Activated CD8-positive, alpha-beta memory T cell treated with anti-CD3 and anti-CD28 coated beads, Interleukin-2, amount 50 U/mL, for 48 hours (primary cell): ENCODE results near the gene AKT1.

Experiments used
- DNase-seq: peaks from one replicate; pipeline ENCODE4 v3.0.0-alpha.2; 2020

Gene AKT1

DNA sequence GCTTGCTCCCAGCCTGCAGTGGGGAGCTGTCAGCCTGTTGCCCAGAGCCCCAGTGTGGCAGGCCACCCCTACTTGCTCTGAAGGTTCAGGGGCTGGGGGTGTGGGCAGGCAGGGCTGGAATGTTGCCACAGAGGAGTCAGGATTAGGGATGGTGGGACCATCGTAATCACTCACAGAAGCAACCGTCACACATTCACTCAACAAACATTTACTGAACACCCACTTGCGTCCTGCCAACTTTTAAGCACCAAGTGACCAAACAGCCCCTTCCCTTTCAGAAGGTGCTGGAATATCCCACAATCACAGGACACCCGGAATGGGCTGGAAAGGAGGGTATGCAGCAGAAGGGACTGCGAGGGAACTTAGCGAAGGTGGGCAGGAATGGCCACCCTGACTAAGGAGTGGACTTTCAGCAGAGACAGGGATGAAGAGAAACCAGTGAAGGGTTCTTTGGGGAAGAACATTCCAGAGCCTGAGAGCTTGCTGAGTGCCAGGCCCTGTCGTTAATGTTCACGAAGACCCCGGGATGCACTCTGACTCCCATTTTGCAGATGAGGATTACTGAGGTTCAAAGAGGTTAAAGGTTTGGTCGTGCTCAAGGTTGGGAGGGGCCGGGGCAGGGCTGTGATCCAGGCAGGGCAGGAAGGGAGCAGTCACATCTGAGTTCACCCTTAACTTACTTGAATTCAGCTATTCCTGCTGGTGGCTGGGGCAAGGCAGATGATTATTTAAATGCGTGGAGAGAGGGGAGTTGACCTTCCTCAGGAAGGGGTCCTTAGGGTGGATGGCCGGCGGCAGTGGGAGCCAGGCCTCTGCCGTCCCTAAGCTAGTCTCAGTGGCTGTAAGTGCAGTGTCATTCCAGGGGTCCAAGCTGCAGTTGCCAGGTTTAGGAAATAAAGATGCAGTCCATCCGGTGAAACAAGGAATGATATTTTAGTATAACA lies 3.0 kb upstream of the AKT1 start:
- no peak for DNase-seq

DNA sequence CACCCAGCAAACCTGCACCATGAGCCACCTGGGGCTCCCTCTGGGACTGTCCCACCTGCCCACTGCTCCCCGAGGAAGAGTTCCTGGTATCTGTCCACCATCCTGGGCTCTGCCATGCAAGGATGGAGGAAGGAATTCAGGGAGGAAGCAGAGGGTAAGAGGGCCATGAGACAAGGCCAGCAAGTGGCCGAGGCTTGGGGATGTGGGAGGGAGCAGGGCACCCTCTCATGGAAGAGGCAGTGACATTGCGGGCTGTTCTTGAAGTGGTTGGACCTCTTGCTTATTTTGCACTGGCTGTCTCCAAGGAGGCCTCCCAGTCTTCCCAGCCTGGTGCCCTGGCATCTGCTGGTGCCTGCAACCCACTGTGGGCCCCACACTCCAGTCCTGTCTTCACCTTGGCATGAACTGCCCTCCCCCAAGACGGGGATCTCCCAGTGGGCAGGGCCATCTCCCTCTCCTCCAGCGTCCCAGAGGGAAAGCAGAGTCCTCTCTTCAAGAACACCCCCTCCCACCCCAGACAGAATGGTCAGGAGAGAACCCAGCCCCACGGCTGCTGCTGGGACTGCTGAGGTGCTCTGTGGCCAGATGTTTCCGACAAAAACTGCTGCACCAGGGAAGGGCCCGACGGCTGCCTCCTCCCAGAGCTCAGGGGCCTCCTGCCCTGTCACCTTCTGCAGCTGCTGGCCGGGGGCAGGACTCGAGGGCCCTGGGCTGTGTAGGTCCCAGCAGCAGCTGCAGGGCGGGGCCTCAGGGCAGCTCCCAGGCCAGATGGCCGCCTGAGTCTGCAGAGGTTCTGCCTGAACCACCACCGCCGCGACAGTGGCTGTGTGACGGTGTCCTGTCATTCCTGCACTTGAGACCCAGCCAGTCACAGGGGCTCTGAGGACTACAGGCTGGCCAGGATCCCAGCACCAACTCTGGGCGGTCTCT lies 1.8 kb upstream of the AKT1 start:
- DNase-seq, result no peak

DNA sequence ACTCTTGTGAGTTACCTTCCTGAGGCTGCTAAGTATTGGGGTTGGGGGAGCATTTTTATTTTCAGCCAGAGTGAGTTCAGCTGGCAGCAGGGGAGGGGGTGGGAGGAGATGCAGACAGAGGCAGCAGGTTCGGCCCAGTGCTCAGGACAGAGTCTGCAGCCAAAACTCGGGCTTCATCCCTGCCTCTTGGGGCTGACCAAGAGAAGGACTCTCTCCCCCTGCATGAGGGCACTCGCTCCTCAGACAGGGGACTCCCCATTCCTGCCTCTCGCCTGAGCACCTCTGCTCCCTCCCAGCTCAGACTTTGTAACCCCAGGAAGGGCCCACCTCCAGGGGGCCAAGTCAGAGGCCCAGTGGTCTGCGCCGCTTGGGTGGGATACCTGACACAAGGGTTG lies 1.1 kb upstream of the AKT1 start:
- DNase-seq, result no peak

DNA sequence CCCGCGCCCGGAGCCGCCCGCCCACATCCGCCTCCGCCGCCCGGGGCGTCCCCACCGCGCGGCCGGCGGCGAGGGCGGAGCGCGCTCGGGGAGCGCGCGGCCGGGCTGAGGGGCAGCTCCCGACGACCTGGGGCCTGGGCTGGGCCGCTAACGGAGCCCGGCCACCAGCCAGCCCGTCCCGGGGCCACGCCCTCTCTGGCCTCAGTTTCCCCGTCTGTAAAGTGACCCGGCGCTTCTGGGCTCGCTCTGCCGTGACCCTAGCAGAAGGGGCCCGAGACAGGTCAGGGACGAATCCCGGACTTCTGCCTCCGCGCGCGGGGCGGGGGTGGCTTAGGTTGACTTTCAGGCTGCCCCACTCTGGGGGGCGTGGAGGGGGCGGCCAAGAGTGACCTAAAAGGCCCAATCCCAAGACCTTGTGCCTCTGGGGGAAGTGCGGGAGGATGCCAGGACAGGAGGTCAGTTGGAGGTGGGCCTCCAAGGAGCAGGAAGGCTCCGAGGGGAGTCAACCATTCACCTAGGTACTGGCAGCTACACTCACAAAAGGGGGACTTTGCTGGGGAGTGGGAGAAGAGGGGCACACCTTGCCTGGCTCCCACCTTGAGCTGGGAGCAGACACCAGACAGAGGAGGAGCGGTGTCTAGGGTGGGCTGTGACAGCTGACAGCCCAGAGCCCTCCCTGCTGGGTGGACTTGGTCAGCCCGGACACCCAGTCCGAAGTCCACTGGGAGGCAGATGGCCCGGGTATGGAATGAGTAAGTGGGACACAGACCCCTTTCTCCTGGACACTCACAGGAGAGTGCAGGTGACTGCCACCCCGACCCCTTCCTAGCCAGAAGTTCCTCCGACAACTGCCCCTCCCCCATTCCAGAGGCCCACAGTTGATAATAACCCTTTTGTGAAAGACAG lies 486 bp upstream of the AKT1 start:
- peak; percentile 80 for DNase-seq

DNA sequence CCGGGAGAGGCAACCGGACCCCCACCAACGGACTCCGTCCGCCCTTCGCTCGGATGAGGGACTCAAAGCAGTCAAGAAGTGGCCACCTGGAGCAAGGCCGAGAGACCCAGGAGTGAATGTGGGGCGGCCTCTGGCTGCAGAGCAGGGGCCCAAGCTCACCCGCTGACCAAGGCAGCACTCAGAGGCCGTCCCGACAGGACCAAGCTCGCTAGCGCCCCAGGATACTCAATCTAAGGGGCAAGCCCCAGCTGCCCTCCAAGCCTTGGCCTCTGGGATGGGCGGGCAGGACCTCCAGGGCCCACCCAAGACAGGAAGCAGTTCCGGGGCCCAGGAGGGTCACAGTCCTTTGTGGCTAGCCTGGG lies 936 bp downstream of the AKT1 start:
- no peak for DNase-seq

DNA sequence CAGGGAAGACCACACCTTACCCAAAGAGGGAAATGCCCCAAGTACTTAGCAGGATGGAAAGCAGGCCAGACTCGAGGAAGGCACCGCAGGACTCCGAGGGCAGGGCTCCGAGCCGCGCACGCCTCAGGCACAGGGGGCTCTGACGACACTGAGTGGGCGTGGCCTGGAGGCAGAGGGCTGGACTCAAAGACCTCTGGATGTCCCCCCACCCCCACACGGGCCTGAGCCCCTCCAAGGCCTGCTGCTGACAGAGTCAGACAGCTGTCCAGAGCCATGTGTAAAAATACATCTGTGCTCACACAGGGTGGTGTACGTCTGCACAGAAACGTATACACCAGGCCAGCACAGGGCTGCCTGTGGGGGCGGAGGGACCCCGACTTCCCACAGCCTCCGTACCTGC lies 1.4 kb downstream of the AKT1 start:
- DNase-seq, result peak; percentile 84

DNA sequence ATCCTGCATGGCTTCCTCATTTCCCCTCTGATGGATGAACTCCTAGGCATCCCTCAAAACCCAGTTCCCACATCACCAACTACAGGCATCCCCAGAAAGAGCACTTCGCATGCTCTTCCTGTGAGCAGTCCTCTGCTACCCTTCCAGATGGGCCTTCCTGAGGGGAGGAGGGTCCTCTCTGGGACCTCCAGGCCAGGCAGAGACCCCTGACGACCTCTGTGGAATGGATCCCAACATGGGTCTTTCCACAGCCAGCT lies 1.9 kb downstream of the AKT1 start:
- no peak for DNase-seq

DNA sequence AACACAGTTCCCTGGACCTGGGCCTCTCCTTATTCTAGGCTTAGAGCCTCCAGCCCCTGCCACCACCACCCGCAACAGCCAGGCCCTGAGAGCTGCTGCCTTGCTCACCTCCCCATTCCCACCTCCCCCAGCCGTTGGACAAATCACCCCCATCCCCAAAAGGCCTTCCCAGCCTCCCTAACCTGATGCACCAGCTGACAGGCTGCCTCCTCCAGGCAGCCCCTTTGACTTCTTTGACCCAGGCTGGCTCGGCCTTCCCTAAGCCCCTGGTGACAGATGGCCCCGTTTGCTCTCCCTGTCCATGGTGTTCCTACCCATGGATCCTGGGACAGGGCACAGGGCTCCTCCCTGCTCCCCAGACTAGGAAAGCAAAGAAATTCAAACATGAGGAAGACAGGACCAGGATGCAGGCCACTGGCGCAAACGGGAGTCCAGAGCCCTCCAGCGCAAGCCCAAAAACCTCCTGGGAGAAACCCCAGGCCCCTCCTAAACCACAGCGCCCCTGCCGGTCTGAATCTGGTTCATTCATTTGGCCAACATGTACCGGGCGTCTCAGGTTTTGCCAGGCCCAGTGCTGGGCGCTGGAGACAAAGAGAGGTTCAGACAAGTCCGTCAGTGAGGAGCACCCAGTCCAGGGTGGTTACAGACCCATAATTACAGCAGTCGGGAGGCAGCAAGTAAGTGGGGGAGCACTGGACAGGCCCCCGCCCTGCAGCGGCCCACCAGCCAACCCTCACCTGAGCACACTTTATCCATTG lies 2.4 kb downstream of the AKT1 start:
- no peak for DNase-seq

DNA sequence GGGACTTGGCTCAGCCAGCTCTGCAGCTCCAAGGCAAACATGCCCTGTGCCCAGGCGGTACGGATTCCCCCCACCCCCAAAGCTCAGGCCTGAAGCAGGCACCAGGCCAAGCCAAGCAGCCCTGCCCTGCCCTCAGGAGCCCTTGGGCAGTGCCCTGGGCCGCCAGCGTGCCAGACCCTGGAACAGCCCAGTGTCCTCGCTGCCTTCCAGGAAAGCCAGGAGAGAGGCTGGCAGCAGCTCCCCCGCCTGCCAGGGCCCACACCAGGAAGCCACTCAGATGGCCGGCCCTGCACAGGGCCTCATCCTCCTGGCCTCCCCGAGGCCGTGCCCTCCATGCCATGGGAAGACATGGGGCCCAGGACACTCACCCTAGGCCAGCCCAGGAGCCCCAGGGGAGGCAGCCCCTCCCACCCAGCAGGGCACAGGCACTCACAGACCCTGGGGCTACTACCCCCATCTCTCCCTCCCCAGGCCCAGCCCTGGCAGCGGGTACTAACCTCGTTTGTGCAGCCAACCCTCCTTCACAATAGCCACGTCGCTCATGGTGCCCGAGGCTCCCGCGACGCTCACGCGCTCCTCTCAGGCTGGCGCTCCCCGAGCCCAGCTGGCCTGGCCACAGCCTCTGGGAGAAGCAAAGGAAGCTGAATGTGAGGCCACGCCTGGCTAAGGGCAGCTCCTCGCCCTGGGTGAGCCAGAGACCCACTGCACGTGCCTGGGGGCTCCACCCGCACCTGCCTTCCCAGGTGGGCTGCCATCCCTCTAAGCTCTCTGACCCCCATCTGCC lies 3.3 kb downstream of the AKT1 start:
- no peak for DNase-seq

DNA sequence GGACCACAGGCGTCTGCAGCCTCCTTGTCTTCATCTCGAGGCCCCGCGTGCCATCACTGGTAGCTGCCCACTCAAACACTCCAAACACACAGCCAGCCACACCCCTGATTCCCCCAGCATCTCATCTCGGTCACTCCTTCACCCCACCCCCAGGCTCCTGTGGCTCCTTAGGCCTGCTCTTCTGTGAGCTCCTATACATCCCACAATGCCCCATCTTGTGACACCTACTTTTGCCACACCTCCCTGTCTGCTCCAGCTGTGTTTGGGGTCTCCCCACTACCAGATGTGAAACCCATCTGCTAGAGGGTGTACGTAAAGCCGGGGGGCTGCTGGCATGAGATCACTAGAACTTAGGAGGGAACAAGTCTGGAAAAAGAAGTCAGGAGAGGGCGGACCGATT lies 4.1 kb downstream of the AKT1 start:
- DNase-seq, result no peak

DNA sequence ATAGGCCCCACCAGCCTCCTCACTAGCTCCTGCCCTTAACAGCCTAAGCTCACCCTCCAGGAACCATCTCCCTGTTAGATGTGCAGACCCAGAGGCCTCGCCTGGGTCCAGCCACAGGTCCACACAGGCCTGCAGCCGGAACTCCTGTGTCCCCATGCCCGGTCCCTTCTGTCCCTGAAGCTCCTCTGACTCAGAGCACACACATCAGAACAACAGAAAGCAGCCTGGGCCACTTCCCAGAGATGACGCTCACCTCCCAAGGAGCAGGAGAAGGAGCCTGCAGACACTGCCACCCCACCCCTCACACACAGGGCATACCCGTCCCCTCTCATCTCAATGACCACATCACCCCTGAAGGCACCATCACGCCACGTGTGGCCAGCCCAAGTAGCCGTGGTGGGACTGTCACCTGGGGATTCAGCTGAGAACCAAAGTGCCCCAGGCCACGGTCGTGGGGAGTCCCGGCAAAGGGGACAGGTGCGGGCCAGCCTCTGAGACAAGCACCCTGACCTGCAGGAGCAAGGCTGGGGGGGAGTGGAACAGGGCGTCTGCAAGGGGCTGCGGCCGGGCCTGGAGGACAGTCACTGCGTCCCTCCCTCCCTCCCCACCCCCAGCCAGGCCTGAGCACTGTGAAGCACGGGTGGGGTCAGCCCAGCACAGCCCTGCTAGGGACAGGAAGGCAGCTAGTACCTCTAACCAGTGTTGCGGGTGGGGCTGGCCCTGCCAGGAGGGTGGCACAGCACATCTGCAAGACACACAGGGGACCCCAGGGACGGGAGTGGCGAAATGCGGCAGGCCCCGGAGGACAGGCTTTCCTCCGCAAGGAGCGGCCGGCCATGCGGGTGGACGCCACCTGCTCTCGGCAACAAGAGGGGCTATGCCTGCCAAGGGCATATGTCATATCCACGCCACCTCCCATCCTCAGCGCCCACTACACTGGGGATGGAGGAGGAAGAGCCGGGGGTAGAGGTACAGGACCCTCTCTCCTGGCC lies 5.5 kb downstream of the AKT1 start:
- DNase-seq, result no peak

DNA sequence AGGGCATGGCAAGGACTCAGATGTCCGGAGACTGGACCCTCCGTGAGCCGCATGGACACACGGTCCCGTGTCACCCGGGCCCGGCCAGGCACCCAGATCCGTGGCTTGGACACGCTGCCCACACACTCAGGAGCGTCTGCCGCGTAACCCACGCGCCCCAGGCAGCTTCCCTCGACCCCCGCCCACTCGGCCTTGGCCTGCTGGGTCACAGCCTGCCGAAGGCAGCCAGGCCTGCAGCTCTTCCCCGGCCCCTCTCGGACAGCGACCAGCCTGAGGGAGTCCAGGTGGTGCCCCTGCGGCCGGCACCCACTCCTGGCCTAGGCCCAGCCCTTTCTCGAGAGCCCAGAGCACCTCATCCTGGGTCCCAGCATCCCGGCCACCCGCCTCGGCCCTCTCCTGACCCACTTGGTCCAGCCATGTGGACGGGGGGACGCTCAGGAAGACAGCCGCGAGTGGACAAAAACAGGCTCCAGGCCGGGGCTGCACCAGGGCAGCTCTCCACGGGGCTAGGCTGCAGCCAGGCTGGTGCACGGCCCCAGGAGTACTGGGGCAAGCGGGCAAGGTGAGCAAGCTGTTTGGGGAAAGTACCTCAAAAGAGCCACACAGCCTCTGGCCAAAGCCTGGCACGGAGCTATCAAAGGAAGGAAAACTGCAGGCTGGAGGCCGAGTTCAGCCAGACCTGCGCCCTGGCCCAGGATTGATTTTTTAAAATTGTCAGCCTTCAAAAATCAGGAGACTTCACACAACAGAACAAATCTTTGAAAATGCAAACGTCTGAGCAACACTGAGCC lies 6.5 kb downstream of the AKT1 start:
- no peak for DNase-seq

DNA sequence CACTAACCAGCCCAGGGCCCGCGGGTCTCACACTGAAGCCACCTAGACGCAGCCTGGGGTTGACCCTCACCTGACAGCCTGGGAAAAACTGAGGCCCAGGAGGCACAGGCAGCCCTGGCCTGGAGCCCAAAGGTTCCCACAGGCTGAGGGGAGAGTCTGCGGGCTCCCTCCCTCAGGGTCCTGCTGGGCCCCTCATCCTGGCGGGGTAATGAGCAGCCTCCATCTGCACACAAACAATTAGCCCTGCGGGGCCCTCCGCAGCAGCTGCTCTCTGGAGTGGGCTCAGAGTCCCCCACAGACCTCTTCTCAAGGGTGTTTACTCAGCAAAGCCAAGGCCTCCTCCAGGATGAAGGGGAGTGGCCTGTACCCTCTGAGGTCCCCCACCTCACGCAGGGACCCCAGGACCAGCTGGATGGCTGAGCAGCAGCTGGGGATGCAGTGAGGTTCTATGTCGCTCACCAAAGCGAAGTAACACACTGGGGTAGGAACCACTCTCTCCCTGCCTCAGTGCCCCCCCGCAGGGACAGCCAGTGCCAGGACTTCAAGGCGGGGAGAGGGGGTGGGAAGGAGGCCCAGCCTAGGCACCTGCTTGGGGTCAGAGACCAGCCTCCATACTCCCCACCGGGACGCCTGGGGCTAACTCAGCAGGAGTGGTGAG lies 7.3 kb downstream of the AKT1 start:
- DNase-seq, result no peak

DNA sequence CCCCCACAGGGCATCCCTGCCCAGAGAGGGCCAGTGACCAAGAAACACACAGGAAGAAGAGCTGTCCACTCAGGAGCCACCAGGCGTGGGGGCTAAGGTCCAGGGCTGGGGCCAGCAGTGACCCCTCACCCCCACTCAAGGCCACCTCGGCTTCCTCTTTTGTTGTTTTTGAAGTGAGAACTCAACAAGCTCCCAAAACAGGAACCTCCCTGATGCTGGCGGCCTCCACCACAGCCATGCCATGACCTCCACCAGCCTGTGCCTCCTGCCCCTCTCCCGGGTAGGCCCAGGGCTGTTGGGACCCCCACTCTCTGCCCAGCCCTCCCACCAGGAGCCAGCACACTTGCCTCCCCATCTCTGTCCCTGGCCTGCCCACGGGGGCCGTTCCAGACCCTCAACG lies 7.8 kb downstream of the AKT1 start:
- DNase-seq, result no peak

DNA sequence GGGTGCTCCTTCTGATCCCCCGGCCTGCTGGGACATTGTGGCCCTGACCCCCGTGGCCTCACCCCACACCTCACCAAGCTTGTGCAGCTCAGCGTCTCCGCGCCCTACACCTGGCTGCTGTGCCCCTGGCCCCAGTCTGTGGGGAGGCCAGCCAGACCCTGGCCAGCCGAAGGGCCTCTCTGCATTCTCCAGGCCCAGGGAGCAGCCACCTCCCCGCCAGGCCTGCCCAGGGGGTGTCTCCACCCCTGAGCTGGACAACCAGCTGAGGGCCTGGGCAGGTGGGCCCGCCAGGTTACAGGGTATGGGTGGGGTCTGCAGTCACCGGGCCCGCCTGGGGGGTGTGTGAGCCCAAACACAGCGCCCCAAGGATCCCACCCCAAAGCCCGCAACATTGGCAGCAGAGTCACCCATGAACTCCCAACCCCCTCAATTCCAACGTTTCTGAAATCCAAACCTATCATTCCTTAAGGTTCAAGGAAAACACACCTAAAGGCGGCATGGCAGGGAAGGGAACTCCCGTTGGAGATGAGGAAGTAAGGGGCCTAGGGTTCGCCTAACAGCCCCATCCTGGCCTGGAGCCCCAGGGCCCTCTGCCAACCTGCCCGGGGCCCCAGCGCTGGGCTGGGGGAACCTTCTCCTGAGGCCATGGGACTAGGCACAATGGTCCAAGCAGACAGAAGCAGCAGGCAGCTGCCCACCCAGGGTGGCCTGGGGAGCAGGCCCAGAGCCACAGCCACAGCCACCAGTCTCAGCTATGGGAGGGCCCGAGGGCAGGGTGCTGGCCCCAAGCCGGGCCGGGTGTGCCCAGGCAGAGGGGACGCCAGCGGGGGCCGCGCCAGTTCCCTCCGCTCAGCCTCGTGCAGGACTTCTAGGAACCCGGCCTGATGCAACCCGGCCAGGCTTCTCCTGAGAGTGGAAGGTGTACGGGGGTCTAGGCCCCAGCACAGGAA lies 8.5 kb downstream of the AKT1 start:
- no peak for DNase-seq

DNA sequence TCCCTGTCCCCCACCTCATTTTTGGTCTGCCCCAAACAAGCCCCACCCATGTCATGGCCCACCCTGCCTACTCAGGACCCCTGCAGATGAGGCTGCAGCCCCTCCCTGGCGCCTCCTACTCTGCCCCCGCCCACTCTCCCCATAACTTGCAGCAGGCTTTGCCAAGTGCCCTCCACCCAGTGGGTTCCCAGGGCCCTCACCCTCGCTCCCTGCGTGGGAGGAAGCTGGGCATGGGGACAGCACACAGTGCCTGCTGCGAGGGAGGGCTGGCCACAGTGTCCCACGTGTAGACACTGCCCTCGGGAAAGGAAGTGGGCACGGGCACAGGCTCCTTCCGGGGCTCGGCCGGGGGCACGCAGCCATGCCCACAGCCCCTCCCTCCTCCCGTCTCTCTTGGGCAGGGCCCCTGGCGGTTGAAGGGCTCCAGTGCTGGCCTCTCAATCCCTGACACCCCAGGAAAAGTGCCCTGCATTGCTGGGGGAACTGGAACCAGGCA lies 9.4 kb downstream of the AKT1 start:
- DNase-seq, result no peak

DNA sequence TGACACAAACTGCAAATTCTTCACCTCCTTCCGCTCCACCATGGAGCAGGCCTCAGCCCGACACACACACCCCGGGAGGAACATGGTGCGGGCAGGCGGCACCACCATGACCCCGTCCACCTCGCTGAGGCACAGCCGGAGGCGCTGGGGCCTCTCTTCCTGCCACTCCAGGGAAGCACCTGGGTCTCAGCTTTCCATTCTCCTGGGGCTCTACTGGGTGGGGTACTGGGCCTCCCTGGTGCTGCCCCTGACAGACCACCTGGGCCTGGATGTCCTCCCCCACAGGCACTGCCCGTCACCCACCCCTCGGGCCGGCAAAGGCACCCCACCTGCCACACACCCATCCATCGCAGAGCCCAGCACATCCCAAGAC lies 9.9 kb downstream of the AKT1 start:
- DNase-seq, result no peak
